GM19397 (cell line): Measurements from ENCODE around the gene BAG3.
"Not testable (repeated sequence)": the region's sequence is repeated elsewhere in the genome, so short reads cannot be mapped to it uniquely, and the experiment has no call there.

ENCODE experiments used
- ATAC-seq: cut with Tn5 transposase; IDR thresholded peaks from one replicate; pipeline ENCODE4 v1.9.1; 2021; ENCODE audit warnings: mild to moderate bottlenecking, moderate library complexity; ENCODE audit not compliant: unreplicated experiment

Gene BAG3

GRCh38 chr10:119689016-119689580 is 37.9 kb downstream of the BAG3 start:
- ATAC-seq = no peak

DNA sequence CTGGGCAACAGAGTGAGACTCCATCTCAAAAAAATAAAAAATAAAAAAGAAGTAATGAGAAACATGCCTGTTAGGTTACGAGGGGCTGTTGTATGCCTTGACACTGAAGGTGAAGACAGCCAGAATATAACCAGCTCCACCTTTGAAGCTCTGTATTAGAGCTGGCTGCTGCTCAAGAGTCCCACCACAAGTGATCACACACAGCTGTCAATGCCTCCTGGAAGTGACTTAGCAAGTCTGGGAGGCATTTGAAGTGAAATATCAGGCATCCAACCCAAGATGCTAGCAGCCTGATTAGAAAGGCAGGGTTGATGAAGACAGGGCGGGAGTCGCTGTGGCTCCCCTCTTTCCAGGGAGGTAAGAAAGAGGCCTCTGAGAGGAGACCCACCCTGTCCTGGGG is 40.5 kb downstream of the BAG3 start:
- ATAC-seq = no peak

DNA sequence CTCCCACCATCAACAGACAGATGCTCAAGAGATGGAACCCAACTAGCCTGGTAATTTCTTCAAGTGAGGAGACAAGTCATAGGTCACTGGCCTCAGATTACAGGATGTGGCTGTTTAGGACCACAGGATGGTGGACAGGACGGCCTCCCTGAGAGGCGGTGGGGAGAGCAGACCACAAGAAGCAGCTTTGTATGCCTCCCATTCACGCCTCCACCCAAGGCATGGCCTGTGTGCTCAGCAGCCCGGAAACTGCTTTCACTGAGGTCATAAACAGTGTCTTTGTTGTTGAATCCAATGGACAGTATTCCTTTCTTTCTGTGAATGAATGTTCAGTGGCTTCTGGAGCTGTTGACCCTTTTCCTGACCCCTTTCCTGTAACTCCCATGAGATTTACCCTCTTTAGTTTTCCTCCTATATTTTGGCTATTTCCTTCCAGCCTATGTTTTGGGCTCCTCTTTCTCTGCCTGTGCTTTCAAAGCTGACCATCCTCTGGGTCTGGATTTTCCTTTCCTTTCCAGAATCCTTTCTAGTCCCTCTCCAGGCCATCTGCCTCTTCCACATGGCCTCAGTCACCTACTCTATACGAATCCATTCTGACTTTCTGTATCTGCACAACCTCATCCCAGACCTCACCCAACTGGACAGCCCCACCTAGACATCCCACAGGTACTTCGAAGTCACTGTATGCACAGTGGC is 42.2 kb downstream of the BAG3 start:
- ATAC-seq = no peak

DNA sequence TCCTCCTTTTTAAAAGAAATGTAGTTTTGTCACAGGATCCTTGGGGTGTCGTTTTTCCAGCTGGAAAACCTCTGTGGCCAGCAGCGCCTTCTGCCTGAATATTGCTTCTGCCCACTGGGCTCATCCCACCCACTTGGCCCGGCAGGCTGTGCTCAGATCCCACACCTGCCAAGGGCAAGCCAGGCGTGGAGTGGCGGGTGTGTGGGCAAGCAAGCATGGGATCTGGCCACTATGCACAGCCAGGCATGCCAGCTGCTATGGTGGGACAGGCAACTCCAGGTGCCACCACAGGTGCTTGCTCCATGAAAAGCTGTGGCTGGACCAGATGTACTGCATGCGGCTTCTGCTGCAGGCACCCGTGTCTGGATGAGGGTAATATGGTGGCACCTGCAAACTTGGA is 43.4 kb downstream of the BAG3 start:
- no peak for ATAC-seq

DNA sequence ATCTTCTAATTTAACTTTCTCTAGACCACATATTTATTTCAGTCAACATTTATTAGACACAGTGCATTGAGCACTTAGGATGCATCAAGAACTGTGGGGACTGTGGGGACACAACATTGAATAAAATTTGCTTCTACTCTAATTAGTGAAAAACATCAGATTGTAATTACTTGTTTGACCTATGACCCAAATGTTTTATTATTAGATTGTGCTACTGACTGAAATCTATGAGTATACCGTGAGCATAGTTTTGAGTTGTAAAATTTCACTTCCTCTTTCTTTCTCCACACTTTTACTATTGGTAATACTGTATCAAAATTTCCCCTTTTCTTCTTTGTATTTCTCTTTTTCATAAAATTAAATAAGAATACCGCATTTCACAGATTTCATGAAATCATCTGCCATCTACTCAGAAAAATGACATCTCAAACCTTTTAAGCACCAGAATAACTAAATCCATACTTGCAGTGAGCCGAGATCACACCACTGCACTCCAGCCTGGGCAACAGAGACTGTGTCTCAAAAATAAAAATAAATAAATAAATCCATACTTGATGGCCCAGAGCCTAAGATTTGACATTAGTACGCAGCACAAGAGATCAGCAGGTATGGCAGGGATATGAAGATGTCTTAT is 49.3 kb downstream of the BAG3 start:
- no peak for ATAC-seq

GRCh38 chr10:119701861-119702260 is 50.7 kb downstream of the BAG3 start:
- ATAC-seq = no peak

- ATAC-seq = no peak
Measured at GRCh38 chr10:119702583-119702982, 51.4 kb downstream of the BAG3 start.

GRCh38 chr10:119703903-119704508 is 52.8 kb downstream of the BAG3 start:
- ATAC-seq = no peak

GRCh38 chr10:119705434-119705831 is 54.3 kb downstream of the BAG3 start:
- peak; percentile 45 for ATAC-seq

DNA sequence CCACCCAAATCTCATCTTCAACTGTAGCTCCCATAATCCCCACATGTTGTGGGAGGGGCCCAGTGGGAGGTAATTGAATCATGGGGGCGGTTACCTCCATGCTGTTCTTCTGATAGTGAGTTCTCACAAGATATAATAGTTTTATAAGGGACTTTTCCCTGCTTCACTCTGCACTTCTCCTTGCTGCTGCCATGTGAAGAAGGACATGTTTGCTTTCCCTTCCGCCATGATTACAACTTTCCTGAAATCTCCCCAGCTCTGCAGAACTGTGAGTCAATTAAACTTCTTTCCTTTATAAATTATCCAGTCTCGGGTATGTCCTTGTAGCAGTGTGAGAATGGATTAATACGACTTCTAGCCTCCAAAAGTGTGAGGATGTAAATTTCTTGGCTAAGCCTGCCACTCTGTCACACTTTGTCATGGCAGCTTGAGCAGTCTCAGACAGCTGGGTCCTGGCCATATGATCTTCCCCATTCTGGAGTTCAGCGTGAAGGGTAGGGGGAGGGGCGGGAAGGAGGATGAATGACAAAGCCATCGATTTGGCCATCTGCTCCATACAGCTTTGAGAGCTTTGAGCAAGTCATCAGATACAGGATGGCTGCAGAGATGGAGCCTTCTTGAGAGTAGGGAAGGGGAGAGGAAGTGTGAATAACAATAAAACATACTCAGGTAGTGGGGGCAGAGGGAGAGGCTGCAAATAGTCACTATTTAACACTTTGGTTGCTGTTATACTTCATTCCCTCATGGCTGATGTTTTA is 55.5 kb downstream of the BAG3 start:
- ATAC-seq = no peak

- ATAC-seq = not testable (repeated sequence)
Measured at GRCh38 chr10:119707331-119707730, 56.2 kb downstream of the BAG3 start.

DNA sequence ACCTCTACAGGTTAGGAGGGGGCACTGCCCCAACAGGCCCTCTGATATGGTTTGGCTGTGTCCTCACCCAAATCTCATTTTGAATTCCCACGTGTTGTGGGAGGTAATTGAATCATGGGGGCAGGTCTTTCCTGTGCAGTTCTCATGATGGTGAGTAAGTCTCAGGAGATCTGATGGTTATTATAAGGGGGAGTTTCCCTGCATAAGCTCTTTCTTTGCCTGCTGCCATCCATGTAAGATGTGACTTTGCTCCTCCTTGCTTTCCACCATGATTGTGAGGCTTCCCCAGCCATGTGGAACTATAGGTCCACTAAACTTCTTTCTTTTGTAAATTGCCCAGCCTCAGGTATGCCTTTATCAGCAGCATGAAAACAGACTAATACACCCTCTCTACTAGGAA is 59.8 kb downstream of the BAG3 start:
- not testable (repeated sequence) for ATAC-seq

DNA sequence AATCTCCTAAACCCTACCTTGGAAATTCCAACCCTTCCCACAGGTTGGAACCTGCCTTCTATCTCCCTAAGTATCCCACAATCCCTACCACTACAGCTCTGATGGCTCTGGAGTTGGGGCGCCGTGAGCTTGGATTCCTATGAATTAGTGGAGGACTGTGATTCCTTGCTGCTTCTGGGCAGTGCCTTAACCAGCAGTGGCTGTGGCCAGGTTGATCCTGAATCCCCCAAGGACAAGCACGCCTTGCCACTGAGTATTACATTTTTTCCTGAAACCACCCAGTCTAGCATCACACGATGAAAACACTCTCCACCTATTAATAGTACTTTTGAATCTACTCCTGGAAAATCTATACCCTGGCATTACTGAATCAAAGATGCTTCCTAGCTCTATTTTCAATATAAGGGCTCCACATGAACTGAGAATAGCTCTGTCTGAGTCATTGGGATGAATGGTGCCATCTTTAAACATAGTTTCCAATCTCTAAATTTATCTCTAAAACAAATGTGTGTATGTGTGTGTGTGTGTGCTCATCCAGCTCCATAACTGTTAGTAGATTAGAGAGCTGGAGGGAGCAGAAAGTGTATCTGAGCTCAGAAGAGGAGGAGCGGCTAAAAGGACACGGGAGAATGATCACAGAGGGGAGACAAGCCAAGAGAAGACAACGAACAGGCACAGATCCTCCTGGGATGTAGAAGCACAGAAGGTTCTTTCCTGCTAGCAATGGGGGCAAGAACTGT is 62.7 kb downstream of the BAG3 start:
- no peak for ATAC-seq

DNA sequence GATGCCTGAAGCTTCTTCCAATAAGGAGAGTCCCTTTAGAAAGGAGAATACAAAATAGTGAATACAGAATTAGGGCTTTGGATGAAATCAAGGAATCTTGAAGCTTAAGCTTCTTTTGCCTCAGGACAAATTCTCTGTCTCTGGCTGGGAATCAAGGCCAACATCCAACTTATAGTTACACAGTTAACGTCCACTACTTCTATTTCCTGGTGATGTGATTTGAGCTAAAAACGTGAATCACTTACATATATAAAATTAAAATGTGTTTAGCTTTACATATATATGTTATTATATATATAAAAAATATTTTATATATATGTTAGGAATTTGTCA is 63.3 kb downstream of the BAG3 start:
- ATAC-seq = no peak

DNA sequence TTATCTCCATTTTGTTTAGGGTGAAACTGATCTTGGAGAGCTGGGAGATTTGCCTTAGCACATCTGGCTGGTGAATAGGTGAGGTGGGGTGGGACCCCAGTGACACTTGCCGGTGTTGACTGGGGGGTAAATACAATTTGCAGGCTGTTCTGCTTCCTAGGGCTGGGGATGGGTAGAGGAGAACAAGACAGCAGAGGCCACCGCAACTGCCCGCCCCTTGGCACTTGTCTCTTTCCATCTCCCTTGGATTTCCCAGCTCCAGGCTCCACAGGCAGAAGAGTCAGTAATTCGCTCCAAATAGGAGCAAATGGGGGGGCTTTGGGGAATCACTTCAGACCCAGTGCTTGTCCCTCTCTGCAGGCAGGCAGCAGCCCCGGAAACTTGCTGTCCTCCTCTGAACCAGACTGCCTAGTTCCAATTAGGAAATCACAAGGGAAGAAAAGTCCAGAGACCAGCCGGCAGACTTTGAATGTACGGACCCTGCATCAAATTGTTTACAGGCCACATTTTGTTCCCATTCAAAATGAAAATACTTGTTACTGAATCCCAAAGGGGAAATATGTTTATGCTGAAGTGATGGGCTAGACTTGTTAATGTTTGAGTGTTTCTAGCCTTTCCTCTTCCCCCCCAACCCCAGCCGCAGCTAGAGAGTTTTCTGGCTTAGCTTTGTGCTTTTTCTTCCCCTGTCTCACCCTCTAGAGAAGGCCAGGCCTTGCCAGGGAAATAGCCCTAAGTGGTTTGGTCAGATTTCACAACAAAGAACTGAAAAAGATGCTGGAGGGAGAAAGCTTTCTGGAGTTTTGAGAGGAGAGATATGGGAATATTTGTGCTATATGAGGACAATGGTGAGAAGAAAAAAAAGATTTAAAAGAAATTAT is 64.7 kb downstream of the BAG3 start:
- no peak for ATAC-seq

GRCh38 chr10:119723161-119723560 is 72.0 kb downstream of the BAG3 start:
- ATAC-seq = no peak

GRCh38 chr10:119723624-119724023 is 72.4 kb downstream of the BAG3 start:
- ATAC-seq = no peak

- peak; percentile 13 for ATAC-seq
Measured at GRCh38 chr10:119724593-119725516, 73.7 kb downstream of the BAG3 start.

DNA sequence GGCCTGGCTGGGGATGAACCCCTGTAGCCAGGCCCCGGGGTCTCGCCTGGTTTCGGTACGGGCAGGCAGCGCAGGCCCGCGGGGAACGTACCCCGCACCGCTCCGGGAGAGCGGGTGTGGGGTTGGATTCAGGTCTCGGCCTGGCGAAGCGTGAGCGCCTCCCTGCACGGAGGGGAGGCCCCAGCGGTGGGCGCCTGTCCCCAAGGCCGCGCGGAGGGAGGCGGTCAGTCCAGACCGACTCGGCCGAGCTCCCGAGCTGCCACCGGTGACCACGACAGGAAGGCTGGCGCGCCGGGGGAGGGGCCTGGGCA is 74.3 kb downstream of the BAG3 start:
- ATAC-seq = peak; percentile 74
